HEK293 (cell line): ENCODE results near the gene KXD1.
A peak's percentile ranks its signal among the peaks of the same experiment; 100 is the strongest.

Experiments
- BCL11A ChIP-seq: fragments of 450-650 bp; formaldehyde crosslinking; IDR thresholded peaks from 2 replicates; pipeline ENCODE4 v1.5.1; 2016; ENCODE audit warnings: low read depth, missing biosample characterization, missing genetic modification characterization
- ELK4 ChIP-seq: IDR thresholded peaks from 2 replicates; pipeline ENCODE4 v1.6.1; 2011; ENCODE audit warnings: mild to moderate bottlenecking, low read depth, low read length, borderline replicate concordance
- GLI4 ChIP-seq: fragments of 450-650 bp; formaldehyde crosslinking; IDR thresholded peaks from 2 replicates; pipeline ENCODE4 v1.5.1; 2016; ENCODE audit warnings: missing biosample characterization, missing genetic modification characterization
- GLIS2 ChIP-seq: fragments of 450-650 bp; formaldehyde crosslinking; IDR thresholded peaks from 2 replicates; pipeline ENCODE4 v1.5.1; 2016; ENCODE audit warnings: missing biosample characterization, missing genetic modification characterization
- SP2 ChIP-seq: fragments of 450-650 bp; formaldehyde crosslinking; IDR thresholded peaks from 2 replicates; pipeline ENCODE4 v1.5.1; 2016; ENCODE audit warnings: missing biosample characterization, missing genetic modification characterization
- SP7 ChIP-seq: fragments of 450-650 bp; formaldehyde crosslinking; IDR thresholded peaks from 2 replicates; pipeline ENCODE4 v1.5.1; 2016; ENCODE audit warnings: missing biosample characterization, missing genetic modification characterization
- TCF7L2 ChIP-seq: IDR thresholded peaks from 2 replicates; pipeline ENCODE4 v1.6.1; 2011; ENCODE audit warnings: low read depth, mild to moderate bottlenecking, inconsistent platforms, low read length, moderate library complexity, borderline replicate concordance
- TRIM28 ChIP-seq: IDR thresholded peaks from 2 replicates; pipeline ENCODE4 v1.6.1; 2011; ENCODE audit warnings: low read length, control low read depth, borderline replicate concordance
- ZBTB10 ChIP-seq: fragments of 450-650 bp; formaldehyde crosslinking; IDR thresholded peaks from 2 replicates; pipeline ENCODE4 v1.5.1; 2016; ENCODE audit warnings: missing biosample characterization, missing genetic modification characterization
- ZBTB11 ChIP-seq: fragments of 450-650 bp; formaldehyde crosslinking; conservative IDR thresholded peaks from 2 replicates; pipeline ENCODE4 v1.5.1; 2016; ENCODE audit warnings: low read depth, missing biosample characterization, missing genetic modification characterization
- ZBTB8A ChIP-seq: fragments of 450-650 bp; formaldehyde crosslinking; IDR thresholded peaks from 2 replicates; pipeline ENCODE4 v1.5.1; 2016; ENCODE audit warnings: missing biosample characterization, missing genetic modification characterization
- ZFHX2 ChIP-seq: fragments of 450-650 bp; formaldehyde crosslinking; conservative IDR thresholded peaks from 2 replicates; pipeline ENCODE4 v1.5.1; 2016; ENCODE audit warnings: missing biosample characterization, missing genetic modification characterization
- ZFP41 ChIP-seq: fragments of 450-650 bp; formaldehyde crosslinking; IDR thresholded peaks from 2 replicates; pipeline ENCODE4 v1.5.1; 2016; ENCODE audit warnings: missing biosample characterization, missing genetic modification characterization, borderline replicate concordance
- ZFP69B ChIP-seq: fragments of 450-650 bp; formaldehyde crosslinking; IDR thresholded peaks from 2 replicates; pipeline ENCODE4 v1.5.1; 2016; ENCODE audit warnings: missing biosample characterization, missing genetic modification characterization
- ZNF16 ChIP-seq: fragments of 450-650 bp; formaldehyde crosslinking; IDR thresholded peaks from 2 replicates; pipeline ENCODE4 v1.5.1; 2016; ENCODE audit warnings: low read depth, missing biosample characterization, missing genetic modification characterization
- ZNF19 ChIP-seq: fragments of 450-650 bp; formaldehyde crosslinking; IDR thresholded peaks from 2 replicates; pipeline ENCODE4; 2016; ENCODE audit warnings: missing biosample characterization, missing genetic modification characterization, low read depth
- ZNF2 ChIP-seq: fragments of 450-650 bp; formaldehyde crosslinking; IDR thresholded peaks from 2 replicates; pipeline ENCODE4 v1.5.1; 2016; ENCODE audit warnings: missing biosample characterization, missing genetic modification characterization
- ZNF398 ChIP-seq: fragments of 450-650 bp; formaldehyde crosslinking; IDR thresholded peaks from 2 replicates; pipeline ENCODE4 v1.5.1; 2017; ENCODE audit warnings: missing biosample characterization, missing genetic modification characterization
- ZNF416 ChIP-seq: fragments of 450-650 bp; formaldehyde crosslinking; IDR thresholded peaks from 2 replicates; pipeline ENCODE4 v1.5.1; 2016; ENCODE audit warnings: missing biosample characterization, missing genetic modification characterization
- ZNF433 ChIP-seq: fragments of 450-650 bp; formaldehyde crosslinking; IDR thresholded peaks from 2 replicates; pipeline ENCODE4 v1.5.1; 2016; ENCODE audit warnings: missing biosample characterization, missing genetic modification characterization, low read depth
- ZNF596 ChIP-seq: fragments of 450-650 bp; IDR thresholded peaks from 2 replicates; pipeline ENCODE4 v1.5.0; 2018; ENCODE audit warnings: missing biosample characterization, mild to moderate bottlenecking, missing genetic modification characterization, moderate library complexity
- ZNF664 ChIP-seq: fragments of 450-650 bp; formaldehyde crosslinking; IDR thresholded peaks from 2 replicates; pipeline ENCODE4 v1.5.1; 2016; ENCODE audit warnings: missing biosample characterization, missing genetic modification characterization
- ZNF76 ChIP-seq: fragments of 450-650 bp; formaldehyde crosslinking; IDR thresholded peaks from 2 replicates; pipeline ENCODE4; 2016; ENCODE audit warnings: low read depth, missing biosample characterization, missing genetic modification characterization, borderline replicate concordance
- ZNF843 ChIP-seq: fragments of 450-650 bp; formaldehyde crosslinking; IDR thresholded peaks from 2 replicates; pipeline ENCODE4 v1.5.1; 2016; ENCODE audit warnings: missing biosample characterization, missing genetic modification characterization

Gene KXD1

GRCh38 chr19:18542941-18543813, 14.5 kb upstream of the KXD1 start, which contains the start of gene FKBP8 (continued):
- TF ChIP-seq ZNF398 (tag by site-specific recombination) (peak; percentile 79), ZBTB11 (tag by site-specific recombination) (no peak), ZBTB10 (tag by site-specific recombination) (no peak), ZNF596 (tag by site-specific recombination) (no peak), ZNF19 (tag by site-specific recombination) (no peak), BCL11A (tag by site-specific recombination) (no peak), TCF7L2 (no peak), ZNF16 (tag by site-specific recombination) (no peak), ZFP41 (tag by site-specific recombination) (no peak), SP2 (tag by site-specific recombination) (peak; percentile 71), ZBTB8A (no peak), ZNF843 (tag by site-specific recombination) (no peak), TRIM28 (no peak), ZNF76 (tag by site-specific recombination) (peak; percentile 79), ZNF664 (tag by site-specific recombination) (no peak), ZNF416 (tag by site-specific recombination) (no peak), GLIS2 (tag by site-specific recombination) (peak; percentile 61), ZFHX2 (tag by site-specific recombination) (peak; percentile 84), ZFP69B (tag by site-specific recombination) (no peak), ZNF433 (tag by site-specific recombination) (no peak), ELK4 (no peak), SP7 (tag by site-specific recombination) (no peak), ZNF2 (no peak), GLI4 (no peak)
